Hepatocyte (in vitro differentiated cells): ENCODE measurements around the gene IL1RAPL1.

Experiments used
- CTCF ChIP-seq: fragments of 200-600 bp; sonication (generic); IDR thresholded peaks from 2 replicates; pipeline ENCODE4 v1.5.1; 2016; ENCODE audit warnings: antibody characterized with exemption, mild to moderate bottlenecking; ENCODE audit not compliant: poor library complexity
- EZH2 ChIP-seq: fragments of 200-600 bp; sonication (generic); IDR thresholded peaks from 2 replicates; pipeline ENCODE4 v1.6.1; 2016; ENCODE audit warnings: antibody characterized with exemption, mild to moderate bottlenecking, borderline replicate concordance
- EZH2phosphoT487 ChIP-seq: fragments of 200-600 bp; sonication (generic); IDR thresholded peaks from one replicate; pipeline ENCODE4 v1.6.1; 2018; ENCODE audit warnings: antibody characterized with exemption, mild to moderate bottlenecking, low read depth, moderate library complexity; ENCODE audit not compliant: unreplicated experiment, severe bottlenecking

GRCh38 chrX:29281078-29281742 lies 694.0 kb downstream of the IL1RAPL1 start:
- TF ChIP-seq CTCF, result no peak
- TF ChIP-seq EZH2, result no peak
- TF ChIP-seq EZH2phosphoT487, result no peak
